DND-41 (cell line): ENCODE results near the gene MINAR2.

ENCODE experiments used
- CTCF ChIP-seq: IDR thresholded peaks from 2 replicates; pipeline ENCODE4 v1.5.1; 2012; ENCODE audit warnings: borderline replicate concordance, low read length, moderate library complexity, mild to moderate bottlenecking; ENCODE audit not compliant: poor library complexity, severe bottlenecking; ENCODE audit errors: extremely low read depth
- EZH2 ChIP-seq: IDR thresholded peaks from 3 replicates; pipeline ENCODE4 v1.6.1; 2012; ENCODE audit warnings: borderline replicate concordance, low read depth, mild to moderate bottlenecking, moderate library complexity, low read length, inconsistent platforms; ENCODE audit not compliant: severe bottlenecking

- TF ChIP-seq CTCF (no peak), EZH2 (no peak)
Observed at GRCh38 chr5:129804705-129805104, 56.8 kb downstream of the MINAR2 start.
